Suppressor macrophage treated with lipopolysaccharide for 4 hours (primary cell): ENCODE data around the gene TRDMT1.
A peak's percentile ranks its signal among the peaks of the same experiment; 100 is the strongest.

Experiments used
- DNase-seq: peaks from one replicate; pipeline ENCODE4 v3.0.0-alpha.2; 2020

Gene TRDMT1

DNA sequence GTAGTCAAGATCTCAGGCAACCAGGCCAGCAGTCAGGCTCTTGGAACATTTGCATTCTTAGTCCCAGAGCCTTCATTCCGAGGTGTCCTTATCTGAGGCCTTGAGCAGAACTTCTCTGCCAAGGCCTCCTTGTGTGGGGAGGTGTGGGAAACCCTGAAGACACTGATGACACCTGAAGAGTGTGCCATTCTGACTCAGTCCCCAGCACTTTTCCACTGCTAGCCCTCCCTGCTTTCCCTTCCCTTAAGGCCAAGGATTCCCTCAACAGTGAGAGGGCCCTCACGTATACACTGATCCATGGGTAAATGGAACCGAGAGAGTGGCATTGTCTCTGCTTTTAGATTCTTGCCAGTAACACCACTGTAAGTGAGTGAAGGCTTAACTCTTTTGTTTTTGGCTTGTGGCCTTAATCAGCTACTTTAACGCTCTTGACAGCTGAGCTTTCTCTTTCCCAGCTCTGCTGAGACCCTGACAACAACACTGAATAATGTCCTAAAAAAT lies 30.3 kb downstream of the TRDMT1 start:
- DNase-seq = no peak

DNA sequence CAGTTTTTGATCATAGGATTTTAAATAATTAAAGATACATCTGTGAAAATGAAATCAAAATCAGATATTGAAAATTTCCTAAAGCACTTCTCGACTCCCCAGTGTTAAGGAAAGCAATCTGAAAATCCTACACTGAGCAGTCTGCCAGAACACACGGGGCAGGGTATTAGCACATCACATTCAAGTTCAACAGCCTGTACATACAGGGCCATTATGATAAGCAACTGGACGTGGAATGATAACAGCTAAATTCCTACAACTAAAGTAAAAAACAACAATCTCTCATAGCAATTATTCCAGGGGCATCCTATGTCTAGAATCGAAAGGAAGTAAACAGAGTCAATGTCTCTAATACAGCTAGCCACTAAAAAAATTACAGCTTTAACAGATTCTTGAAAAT lies 31.7 kb downstream of the TRDMT1 start:
- no peak for DNase-seq

DNA sequence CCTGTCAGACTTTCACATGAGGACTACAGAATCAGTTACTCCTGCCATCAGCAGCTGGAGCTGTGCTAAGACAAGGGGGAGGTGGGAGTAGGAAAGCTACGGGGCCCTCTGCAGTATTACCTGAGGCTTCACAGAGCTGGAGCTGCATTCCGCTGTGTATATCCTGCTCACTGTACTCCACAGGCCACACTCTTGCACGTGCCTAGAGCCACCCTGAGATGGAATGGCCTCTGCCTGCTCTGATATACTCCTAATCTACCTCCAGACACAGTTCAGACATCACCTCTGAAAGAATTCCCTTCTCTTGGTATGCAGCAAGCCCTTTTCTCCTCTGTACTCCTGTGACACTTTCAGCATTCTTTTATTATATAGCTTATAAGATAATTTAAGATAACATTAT lies 34.8 kb downstream of the TRDMT1 start:
- no peak for DNase-seq

DNA sequence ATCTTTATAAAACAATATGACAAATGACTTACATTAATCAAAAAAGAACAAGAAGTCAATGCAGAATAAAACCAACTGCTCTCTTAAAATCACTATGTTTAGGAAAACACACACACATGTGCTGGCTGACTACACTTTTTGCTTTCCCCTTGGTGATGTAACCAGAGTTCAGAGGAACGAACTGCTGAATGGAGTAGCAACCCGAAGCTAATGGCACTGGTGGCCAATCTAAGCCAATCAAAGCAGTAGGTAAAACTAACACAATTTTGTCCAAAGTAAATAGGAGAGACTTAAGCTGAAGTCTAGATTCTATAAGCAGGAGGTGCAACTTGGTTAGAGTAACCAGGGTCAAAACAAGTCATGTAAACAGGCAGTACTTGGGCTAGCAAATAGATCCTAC lies 38.6 kb downstream of the TRDMT1 start:
- no peak for DNase-seq

DNA sequence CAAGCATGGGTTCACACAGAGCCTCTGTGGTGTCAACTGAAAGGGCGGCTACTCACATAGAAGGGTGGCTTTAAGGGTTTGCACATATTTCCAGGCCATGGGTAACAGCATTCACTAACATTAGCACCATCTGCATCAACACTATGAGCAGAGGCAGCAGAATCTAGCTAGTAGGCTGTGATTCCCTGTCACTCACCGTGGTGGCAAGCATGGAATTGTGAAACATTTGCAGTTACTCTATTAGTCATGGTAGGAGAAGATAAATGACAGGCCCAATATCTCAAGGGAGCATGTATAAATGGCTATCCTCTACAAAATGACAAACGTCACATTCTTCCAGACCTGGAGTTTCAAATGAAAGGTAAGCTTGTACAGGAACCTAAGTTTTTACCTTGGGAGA lies 39.7 kb downstream of the TRDMT1 start:
- DNase-seq = peak; percentile 59

DNA sequence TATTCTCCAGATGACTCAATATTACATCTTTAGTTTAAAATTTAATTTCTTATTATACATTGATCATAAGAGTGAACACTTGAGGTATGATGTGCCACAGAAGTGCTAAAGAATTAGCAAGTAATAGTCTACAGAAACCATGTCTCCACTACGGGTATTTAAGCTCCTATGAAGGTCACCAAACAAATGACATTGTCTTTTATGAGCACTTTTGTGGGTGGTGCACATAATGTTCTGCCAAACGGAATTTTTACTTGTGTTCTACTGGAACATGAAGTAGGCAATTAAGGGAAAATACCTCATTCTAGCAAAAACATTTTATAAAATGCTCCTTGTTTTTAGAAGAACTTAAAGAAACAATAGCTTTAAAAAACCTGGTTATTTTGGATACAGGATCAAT lies 44.4 kb downstream of the TRDMT1 start:
- DNase-seq = no peak

DNA sequence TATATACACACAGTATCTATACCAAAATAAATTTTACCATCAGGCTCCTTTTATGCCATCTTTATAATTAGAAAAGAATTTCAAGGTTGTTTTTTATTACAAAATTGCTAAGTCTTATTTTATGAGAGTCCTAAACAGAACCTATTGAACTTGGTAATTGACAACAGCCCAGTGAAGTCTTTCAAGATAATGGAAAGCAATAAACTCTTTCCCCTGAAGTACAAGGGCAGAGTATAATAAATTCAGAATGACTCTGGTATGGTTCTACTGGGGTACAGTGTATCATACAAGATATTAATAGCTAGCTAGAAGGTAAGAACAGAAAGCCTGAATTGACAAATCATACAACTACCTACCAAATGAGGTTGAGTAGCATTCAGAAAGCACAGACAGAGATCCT lies 45.6 kb downstream of the TRDMT1 start:
- DNase-seq = no peak

DNA sequence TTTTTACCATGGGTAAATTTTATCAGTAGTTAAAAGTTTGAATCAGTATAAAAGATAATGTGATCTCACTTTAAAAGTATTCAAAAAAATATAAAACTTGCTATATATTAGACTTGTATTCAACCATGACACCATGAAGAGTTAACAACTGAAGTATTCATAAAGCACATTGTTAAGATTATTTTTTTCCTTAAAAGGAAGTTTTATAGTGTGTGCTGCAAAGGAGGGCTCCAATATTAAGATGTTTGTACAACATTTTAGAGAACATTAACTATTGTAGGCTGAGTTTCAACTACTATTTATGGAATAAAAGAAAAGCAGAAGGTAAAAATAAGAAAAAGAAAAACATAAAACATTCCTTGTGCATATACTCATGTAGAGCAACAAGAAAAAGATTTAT lies 47.4 kb downstream of the TRDMT1 start:
- no peak for DNase-seq

DNA sequence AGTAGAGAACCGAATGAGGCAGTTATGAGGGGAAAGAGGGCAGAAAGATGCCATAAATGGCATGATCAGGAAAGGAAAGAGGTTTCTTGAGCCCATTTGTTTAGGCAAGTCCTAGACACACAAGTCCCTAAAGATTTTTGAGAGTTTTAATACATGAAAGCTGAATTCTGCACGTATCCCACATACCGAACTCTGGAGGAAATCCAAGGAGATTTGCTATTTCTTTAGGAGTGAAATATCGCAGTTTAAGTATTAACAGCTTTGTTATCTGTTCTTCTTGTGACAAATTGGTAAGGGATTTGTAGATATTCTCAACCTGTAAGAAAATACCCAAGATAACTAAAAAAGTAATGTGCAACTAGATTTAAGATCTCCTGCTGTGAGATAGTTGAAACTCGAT lies 48.2 kb downstream of the TRDMT1 start:
- DNase-seq = no peak

DNA sequence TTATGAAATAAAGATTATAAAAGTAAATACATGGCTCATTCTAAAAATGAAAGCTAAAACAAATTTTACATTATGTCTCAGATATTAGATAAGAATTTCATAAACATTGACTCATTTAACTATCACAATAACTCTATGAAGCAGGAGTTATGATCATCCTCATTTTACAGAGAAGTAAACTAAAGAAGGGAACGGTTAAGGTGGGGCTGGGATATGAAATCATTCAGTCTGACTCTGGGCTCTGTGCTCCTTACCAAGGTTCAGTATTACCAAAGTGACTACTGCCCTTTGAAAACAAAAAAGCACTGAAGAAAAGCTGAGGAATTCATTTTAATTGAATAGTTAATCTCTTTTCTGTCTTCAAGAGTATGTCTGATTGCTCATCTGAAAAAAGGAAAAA lies 49.8 kb downstream of the TRDMT1 start:
- no peak for DNase-seq

DNA sequence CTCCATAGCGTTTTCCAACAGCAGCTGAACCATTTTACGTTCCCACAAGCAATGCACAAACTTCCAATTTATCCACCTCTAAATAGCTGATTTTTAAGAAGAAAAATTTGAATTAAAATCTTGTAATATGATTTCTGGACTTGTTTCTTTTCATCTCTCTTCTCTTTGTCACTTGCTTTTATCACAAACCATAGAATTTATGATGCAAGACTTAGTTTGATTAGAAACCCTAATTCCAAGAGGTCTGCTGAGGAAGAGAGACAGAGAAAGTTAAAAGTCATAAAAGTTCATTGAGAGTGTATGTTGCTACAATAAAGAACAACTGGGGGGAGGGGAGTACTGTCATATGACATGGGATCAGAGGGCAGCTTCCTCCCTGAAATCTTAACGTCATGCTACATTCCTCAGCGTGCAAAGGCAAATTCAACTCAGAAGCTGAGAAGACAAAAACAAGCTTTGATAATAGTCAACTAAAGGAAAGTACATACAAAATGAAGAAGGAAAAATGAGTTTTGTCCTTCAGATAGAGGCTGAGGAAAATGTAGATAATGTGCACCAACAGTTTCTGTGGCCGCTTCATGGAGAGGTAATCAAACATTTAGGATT lies 53.5 kb downstream of the TRDMT1 start:
- peak; percentile 55 for DNase-seq

DNA sequence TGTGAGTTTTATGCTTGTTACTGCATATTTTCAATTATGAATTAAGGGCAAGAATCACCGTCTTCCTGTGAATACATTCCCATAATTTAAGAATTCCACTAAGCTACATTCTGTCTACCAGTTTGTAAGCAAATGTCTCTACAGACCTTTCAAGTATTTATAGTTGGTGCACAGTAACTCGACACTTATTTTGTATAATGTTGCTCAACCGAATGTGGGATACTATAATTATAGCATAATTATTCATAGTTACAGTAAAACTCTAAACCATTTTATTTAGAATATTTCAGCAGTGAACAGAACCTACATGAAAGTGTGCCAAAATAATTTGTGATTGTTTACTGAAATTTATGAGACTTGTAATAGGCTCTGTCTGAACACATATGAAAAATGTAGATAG lies 54.6 kb downstream of the TRDMT1 start:
- no peak for DNase-seq

DNA sequence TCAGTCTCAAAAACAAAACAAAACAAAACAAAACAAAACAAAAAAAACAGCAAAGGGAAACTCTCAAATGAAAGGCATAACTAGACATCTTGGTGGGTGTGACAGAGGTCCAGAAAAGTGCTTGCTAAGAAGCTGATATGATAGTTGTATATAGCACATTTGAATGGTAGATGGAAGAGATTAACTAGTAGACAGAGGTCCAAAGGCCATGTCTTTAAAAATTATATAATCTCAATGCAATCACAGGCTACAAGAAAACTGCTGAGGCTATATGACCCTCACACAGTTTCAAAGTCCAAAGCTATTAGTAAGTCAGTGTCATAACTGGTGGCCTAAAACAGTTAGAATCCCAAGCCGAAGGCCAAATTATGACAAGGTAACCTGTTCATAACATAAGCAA lies 56.2 kb downstream of the TRDMT1 start:
- no peak for DNase-seq

DNA sequence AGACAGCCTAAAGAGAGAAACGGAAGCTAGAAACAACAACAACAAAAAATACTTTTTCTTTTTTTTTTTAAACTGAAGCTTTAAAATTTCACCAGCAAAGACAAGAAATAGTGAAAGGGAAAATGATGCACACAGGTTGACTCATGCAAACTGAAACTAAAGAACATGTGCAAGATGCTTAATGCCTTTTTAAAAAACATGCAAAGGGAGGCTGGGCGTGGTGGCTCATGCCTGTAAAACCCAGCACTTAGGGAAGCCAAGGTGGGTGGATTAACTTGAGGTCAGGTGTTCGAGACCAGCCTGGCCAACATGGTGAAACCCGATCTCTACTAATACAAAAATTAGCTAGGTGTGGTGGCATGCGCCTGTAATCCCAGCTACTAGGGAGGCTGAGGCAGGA lies 56.7 kb downstream of the TRDMT1 start:
- peak; percentile 68 for DNase-seq

DNA sequence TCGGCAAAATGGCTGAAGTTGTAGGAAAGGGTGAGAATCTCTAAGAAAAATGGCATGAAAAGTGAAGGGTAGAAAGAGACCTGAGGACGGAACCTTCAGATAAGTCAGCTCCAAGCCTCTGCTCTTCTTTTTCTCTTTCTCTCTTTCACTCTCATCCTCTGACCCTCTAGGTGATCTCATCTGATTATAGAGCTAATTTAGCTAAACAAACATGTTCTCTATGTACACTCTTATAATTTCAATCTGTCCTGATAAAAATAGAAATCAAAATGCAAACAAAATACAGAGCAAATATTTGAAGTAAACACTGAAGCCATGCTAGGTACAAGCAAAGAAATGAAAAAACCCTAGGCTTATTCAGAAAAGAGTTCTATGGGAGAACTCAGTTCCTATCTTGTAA lies 57.4 kb downstream of the TRDMT1 start:
- DNase-seq = no peak

DNA sequence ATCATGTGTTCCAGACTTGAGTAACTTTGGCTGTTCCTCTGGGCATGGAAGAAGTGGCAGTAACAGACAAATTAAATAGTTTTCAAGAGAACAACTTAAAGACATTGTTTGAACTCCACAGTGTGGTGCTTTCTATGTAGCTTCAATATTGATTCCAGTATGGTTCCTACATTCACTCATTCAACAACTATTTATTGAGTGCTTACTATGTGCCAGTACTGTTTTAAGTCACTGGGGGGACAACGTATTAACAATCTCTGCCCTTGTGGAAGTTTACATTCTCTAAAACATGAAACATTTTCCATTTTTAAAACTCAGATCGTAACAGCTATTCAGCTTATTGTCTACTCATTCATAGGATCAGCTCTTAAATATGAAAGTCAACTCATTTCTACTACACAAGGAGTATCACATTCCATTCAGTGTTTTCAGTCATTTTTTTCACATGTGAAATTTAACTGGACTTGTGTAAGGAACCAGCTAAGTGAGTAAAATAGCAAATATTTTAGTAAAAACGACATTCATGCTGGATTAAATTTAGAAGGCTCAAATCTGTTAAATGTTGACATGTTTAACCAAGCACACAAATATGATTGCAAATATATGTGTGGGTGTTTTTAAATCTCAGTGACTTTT lies 58.3 kb downstream of the TRDMT1 start:
- no peak for DNase-seq

DNA sequence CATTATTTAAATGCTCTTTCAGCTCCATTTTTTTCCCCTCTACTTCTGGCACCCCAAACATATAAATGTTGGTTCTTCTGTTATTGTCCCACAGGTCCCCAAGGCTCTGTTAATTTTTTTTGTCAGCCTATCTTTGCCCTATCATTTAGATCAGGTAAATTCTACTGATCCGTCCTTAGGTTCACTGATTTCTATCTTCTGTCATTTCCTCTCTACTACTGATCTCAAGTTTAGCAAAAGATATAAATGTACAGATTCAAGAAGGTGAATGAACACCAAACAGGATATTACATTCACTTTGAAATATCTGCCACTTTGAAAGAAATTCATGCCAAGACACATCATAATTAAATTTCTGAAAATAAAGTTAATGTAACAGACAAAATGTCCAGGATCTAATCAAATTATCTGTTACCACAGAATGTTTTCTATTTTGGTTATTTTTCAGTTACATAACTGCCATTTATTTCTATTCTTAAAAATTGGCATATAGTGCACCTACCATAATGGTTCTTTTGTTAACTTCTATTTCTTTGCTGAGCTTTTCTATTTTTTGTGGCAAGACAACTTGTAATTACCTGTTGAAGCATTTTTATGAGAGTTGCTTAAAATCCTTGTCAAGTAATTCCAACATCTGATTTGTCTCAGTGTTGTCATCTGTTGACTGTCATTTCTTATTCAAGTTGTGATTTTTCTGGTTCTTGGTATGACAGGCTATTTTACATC lies 59.8 kb downstream of the TRDMT1 start:
- no peak for DNase-seq

DNA sequence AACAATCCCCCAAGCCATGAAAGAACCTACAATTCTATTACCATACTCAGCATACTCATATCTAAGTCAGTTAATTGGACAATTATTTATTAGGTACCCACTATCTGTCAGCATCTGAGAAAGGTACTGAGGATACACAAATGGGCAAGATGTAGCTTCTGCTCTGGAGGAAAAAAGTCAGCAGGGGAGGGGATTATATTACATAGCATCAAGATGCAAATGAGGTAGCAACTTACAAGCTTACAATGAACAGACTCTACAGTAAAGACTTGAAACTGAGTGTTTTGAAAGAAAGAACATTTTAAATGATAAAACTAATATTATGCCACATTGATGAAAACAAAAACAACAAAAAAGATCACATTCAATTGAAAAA lies 61.1 kb downstream of the TRDMT1 start:
- DNase-seq = no peak

DNA sequence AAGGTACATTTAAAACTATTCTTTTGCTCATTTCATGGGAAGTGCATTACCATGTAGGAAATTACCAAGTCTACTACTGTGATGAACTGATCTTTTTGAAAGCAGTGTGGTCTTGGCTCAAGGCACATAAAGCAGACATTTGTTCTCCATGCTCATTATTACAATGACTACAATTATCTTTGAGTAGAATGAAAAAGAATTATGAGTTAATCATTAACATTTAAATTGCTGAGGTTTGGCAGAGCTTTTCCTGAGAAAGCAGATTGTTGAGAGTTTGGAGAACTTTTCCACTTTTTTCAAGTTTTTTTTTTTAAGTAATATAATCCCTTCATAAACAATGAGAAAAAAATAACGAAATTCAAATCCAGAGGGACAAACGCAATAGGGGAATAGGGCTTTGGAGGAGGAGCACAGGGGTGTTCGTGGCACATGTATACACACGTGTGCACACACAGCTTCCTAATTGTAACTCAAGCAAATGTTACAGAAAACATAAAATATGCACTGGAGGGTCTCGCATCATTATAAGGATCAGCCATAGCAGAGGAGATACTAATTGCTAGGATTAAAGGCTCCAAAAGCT lies 62.9 kb downstream of the TRDMT1 start:
- no peak for DNase-seq

DNA sequence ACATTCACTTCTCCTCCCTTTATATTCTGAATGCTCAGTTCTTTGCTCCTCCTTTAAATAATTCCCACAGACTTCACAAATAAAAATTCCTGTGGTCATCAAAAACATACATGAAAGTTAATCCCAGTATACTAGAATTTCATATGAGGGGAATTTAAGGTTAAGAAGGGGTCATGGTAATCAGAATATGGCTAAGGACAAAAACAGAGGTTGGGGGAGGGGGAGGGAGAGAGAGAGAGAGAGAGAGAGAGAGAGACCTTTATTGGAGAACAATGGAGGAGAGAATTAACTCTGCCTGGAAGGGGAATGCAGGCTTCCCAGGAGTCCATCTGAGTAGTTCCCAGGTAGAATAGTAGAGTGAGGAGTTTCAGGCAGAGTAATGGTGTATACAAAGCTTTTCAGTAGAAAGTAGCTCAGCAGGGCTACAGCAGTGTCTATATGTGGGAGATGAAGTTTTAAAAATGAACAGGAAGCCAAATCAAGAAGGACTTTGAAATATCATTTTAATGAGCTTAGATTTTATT lies 66.7 kb downstream of the TRDMT1 start:
- DNase-seq = no peak

DNA sequence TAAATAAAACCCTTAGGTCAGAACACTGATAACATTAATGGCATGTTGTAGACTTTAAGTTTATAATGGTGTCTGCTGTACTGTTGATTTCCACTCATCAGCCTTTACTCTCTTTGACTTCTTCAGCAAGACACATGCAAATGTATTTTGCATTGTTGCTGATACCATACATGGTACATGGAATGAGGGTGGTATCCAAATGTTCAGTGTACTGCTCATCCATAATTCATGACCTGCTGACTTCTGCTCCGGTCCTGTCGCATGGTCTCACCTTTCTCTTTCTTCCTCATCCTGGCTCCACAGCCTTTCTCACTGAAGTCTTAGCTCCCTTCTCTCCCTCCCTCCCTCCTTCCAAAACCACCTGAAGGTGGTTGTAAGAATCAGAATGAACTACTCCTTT lies 67.2 kb downstream of the TRDMT1 start:
- no peak for DNase-seq

DNA sequence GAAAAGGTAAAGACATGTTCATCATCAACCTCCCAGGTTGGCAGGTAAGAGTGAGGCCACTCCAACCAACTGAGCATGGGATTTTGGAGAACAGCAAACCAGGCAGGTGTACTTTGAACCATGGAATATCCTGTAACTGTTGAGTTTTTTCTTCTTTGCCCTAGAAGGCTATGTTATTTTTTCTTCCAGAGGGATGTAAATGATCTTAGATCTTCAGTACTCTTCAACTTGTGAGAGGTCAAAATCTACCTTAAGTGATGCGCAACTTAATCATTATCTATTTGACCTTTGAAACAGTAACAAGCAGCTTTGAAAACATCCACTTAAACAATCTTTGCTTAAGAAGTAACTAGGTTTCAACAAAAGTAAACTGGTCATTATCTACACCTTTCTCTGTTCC lies 71.7 kb downstream of the TRDMT1 start, which contains the start of gene CUBN:
TSS of gene CUBN (minus strand) at position 71 of the 400 bp plus-strand sequence. CDS start at position 25, 46 bp downstream.
- no peak for DNase-seq

DNA sequence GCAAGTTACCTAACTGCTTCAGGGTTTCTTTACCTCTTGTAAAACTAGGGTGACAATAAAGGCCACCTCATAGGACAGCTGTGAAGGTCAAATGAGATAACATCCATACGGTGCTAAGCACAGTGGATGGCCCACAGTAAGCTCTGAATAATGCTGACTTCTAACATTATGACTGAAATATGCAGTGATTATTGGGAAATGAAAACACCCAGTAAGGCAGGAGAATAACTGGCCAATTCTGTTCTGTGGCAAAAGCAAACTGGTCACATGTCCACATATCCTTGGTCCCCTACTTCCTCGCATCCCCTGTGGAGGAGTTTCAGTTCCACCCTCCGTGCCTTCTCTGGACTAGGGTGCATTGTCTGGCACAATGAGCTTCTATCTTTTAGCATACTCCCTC lies 73.2 kb downstream of the TRDMT1 start:
- DNase-seq = peak; percentile 59

DNA sequence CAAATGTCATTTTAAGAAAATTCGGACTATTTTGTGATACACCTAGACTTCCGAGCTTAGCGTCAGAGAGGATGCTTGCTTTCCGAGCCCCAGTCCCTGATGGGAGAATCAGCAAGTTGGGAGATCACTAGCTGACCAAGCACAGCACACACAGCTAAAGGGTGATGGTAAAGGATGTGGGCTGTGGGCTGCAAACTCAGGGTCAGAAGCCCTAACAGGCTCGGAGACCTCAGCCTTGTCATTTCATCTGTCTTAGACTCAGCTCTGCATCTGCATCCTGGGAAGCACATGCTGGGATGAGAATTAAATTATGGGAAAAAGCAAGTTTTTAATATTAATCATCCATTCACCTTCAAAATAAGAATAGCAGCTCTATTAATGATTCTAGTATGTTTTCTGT lies 75.1 kb downstream of the TRDMT1 start:
- no peak for DNase-seq
